ENCODE measurements around the gene INIP.

Gene INIP, protein sequence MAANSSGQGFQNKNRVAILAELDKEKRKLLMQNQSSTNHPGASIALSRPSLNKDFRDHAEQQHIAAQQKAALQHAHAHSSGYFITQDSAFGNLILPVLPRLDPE

DNA sequence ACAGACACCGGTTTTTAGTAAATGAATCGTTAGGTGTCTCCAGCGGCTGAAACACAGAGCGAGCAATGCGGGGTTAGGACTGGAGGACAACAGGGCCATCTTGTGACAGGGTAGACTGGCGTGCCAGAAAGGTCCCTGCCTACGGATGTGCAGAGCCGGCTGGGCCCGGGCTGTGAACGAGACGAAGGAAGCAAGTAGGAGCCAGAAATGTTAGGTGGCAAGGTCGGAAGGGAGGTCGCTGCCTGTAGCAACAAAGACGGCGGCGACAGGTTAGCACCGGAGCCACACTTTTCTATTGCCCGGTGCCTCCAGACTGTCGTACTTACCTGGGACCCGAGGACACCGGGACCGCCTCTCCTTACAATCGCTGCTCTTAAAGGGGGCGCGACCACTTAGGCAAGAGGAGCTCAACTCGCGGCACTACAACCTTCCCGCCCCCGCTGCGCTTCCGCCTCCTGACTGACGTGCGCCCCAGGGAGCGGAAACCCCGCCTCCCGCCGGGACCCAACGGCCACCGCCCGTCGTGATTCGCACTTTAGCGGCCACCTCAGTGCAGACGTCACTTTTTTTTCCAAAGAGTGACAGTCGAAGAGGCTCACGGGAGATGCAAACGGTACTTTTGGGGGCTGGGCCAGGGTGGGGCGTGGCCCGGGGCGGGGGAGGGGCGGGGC is at the start of gene INIP:
INIP (minus strand) TSS at position 457 of the 671 bp plus-strand sequence. CDS start 1,632 bp downstream, outside the sequence.
- DNase-seq = peak; percentile 97

DNA sequence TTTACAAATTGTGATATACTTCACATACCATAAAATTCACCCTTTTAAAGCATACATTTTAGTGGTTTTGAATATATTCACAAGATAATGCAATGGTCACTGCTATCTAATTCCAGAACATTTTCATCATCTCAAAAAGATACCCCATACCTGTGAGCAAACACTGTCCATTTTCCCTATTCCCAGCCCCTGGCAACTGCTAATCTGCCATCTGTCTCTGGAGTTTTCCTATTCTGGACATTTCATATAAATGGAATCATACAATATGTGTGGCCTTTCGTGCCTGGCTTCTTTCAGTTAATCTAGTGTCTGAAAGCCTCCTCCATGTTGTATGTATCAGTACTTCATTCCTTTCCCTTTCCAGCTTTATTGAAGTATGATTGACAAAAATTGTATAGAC is 47.4 kb upstream of the INIP start:
- no peak for DNase-seq

DNA sequence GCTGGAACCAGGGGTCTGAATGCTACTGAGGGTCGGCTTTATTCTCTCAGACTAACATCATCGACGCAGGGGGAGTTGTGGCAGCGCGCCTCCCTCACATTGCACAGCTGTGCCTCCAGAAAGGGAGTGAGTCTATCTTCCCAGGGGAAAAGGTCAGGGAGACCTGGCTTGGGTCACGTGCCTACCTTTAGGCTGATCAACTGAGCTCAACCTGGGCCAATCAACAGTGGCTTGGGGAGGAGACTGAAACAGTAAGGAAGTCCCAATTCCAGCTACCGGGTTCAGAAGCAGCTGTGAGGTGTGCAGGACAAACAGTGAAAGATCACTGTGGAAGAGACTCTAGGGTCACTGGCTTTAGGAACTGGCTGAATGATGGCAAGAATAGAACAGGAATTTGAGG is 46.9 kb upstream of the INIP start:
- no peak for DNase-seq

DNA sequence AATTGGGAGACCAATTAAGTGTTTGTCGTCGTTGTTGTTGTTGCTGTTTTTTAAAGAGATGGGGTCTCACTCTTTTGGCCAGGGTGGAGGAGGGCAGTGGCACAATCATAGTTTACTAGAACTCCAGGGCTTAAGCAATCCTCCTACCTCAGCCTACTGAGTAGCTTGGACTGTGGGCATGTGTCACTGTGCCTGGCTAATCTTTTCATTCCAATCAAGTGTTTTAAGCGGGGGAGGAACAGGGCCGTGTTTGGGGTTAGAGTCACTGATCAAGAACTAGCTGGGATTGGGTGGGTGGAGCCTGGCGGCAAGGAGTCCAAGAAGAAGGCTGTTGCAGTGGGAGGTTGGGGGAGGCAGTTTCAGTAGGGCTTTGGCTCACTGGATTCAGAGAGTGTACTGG is 46.4 kb upstream of the INIP start:
- no peak for DNase-seq

DNA sequence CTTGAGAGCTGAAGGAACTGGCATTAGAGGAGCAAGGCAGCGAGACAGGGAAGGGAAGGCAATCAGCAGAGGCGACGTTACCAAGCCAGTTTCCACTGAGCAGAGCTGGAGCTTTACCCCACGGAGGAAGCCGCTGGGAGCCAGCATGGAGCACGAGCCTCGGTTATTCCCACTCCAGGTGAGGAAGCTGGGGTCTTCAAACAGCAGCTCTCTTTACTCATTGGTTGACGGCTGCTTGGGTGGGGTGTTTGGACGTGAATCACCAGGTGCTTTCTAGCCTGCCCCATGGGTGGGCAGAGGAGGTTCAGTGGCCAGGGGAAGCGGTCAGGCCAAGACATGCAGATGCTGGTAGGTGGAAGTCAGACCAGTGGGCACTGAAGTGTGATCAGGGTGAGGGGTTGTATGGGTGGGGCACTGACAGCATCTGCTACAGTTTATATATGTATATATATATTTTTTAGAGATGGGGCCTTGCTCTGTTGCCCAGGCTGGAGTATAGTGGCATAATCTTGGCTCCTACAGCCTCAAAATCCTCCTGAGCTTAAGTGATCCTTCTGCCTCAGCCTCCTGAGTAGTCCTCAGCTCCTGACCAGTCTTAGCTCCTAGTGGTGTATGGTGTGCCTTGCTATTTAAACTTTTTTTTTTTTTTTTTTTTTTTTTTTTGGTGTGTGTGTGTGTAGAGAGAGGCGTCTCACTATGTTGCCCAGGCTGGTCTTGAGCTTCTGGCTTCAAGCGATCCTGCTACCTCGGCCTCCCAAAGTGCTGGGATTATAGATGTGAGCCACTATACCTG is 45.0 kb upstream of the INIP start:
- no peak for DNase-seq

DNA sequence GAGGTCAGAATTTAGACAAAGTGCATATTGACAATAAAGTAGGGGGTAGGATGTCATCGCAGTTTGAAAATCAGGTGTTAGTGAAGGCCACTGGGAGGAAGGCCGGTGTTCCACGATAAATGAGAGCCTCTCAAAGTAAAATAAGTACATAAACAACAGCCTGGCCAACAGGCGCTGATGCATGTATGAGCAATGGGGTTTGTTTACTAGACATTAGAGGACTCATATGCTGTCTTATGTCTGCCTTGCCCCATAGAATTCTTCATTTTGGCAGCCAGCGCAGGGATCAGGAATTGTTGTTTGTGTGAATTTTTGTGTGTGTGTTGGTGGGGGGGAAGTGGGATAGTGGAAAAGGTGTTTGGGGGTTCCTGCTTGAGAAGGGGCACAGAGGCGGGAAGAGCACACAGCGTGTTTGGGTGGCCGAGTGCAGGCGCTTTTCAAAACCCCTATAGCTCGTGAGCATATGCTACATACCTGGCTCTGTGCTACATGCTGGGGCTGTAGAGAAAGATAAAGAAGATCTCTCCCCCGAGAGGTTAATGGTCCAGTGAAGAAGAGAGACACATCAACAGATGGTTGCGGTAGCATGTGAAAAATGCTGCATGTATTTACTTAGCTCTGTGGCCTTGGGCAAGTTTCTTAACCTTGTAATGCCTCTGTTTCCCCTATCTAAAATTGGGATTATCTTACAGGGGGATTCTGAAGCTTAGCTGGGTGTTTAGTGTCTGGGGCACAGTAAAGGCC is 44.2 kb upstream of the INIP start:
- DNase-seq = no peak

DNA sequence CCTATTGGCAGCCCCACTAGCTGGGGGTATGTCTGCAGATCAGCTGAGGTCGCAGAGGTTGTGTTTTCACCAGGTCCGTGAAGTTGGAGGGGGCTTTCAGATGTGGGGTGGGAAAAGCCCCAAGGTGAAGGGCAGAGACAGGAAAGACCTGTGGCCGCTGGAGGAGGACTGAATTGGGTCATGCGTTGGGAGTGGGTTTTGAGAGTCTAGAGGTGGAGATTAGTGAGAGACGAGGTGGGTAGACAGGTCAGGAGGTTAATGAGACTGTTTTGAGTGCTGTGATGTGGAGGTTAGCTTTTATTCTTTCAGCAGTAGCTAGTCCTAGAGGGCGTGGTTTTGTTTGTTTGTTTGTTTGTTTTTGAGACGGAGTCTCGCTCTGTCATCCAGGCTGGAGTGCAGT is 42.9 kb upstream of the INIP start:
- no peak for DNase-seq

DNA sequence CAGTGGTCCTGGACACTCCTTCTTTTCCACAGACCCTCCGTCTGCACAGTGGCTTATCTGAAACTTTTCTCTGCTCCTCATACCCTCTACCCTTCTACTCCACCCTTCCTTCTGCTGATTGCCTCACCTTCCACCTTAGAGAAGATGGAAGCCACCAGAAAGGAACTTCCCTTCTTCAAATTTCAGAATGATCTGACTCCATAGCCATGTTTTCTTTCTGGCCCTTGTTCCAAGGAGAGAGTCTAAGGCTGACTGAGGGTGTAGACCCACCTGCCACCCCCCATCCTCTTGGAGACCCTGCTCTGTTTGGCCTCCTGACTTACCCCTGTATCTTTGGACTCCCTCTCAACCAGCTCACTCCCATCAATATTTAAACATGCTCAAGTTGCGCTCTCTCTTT is 40.0 kb upstream of the INIP start:
- no peak for DNase-seq

DNA sequence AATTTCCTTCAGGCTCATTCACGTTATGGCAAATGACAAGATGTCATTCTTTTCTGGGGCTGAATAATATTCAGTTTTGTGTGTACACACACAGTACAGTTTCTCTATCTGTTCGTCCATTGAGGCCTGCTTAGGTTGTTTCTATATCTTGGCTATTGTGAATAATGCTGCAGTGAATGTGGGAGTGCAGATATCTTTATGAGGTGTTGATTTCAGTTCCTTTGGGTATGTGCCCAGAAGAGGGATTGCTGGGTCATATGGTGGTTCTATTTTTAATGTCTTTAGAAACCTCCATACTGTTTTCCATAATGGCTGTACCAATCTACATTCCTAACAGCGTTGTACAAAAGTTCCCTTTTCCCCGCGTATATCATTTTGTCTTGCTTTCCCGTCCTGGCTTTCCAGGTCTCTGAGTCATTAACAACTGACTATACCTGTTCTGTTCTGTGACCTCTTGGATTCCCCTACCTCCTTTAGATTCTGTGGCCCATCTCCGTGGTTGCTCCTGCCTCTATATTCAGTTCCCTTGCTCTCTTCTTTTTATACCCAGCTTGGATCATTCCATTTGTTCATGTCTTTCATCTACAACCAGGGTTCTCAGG is 39.5 kb upstream of the INIP start:
- DNase-seq = no peak

DNA sequence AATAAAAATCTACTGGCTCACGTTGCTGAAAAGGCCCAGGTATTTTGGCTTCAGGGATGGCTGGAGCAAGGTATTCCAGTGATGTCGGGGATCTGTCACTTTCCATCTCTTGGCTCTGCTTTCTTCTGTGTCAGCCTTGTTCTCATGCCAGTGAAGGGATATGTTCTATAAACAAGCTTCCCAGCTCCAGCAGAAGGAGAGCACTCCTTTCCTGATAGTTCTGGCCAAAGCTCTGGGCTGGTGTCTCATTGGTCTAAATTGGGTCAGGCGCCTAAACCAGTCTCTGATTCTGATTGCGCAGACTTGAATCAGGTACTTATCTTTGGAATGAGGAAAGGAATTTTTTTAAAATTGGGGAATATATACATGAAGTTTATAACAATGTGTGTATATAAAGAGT is 37.8 kb upstream of the INIP start:
- no peak for DNase-seq

DNA sequence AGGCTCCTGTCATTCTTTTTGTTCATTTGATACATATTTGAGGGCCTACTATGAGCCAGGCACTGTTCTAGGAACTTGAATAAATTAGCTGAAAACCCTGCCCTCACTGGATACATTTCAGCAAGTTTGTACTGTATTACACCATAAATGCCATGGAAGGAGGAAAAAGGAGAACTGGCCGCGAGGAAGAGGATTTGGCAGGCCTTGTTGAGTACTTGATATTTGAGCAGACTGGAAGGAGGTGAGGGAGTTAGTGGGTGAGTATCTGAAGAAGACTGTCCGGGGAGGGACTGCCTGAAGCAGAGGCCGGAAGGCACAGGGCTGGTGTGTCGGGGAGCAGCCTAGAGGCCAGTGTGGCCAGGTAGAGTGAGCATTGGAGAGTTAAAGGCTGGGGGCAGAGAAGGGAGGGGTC is 37.1 kb upstream of the INIP start:
- DNase-seq = no peak

DNA sequence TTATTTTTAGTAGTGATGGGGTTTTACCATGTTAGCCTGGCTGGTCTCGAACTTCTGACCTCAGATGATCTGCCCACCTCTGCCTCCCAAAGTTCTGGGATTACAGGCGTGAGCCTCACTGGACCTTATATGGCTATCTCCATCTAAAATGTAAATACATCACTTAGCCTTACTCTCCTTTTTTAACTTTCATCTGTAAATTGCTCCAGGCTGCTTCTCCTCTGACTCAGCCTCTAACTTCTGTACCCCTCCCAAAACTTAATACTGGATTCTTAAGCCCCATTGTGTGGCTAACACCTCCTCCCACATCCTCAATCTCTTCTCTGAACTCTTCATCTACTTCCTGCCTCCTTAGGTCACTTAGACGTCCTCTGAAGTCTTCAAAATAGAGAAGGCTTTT is 36.7 kb upstream of the INIP start:
- peak; percentile 62 for DNase-seq

DNA sequence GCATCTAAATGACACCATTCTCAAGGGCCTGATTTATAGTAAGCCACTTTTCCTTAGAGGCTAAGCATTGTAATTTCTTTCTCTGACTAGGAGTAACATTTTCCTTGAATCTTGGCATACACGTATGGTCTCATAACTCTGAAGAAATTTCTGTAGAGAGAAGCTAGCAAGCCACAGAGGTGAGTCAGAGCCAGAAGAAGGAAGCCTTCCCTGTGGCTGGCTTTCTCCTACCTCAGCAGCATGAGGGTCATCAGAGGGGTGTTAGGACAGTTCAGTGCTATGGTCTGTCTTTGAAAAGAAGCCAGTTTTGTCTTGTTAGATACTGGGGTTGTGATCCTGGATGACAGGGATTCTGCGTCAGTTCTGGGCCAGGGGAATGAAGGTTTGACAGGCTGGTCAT is 35.8 kb upstream of the INIP start:
- no peak for DNase-seq

DNA sequence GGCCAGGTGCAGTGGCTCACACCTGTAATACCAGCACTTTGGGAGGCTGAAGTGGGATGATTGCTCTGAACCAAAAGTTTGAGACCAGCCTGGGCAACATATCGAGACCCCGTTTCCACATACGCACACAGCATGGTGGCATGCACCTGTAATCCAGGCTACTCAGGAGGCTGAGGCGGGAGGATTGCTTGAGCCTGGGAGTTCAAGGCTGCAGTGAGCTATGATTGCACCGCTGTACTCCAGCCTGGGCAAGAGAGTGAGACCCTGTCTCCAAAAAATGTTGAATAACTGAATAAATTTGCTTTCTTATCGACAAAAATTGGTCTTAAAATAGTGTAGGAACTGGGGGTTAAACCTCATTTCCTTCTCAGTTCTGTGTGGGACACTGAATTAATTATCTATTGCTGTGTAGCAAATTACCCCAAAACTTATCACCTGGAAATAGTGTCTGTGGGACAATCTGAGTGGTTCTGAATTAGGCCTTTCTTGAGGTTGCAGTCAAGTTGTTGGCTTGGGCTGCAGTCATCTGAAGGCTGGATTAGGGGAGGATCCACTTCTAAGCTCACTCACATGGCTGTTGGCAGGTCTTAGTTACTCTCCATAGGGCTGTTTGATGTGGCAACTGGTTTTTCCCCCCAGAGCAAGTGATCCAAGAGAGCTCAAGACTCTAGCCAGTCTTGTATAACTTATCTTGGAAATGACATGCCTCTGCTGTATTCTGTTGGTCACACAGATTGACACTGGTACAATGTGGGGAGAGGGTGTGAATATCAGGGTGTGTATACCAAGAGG is 34.6 kb upstream of the INIP start:
- DNase-seq = no peak

DNA sequence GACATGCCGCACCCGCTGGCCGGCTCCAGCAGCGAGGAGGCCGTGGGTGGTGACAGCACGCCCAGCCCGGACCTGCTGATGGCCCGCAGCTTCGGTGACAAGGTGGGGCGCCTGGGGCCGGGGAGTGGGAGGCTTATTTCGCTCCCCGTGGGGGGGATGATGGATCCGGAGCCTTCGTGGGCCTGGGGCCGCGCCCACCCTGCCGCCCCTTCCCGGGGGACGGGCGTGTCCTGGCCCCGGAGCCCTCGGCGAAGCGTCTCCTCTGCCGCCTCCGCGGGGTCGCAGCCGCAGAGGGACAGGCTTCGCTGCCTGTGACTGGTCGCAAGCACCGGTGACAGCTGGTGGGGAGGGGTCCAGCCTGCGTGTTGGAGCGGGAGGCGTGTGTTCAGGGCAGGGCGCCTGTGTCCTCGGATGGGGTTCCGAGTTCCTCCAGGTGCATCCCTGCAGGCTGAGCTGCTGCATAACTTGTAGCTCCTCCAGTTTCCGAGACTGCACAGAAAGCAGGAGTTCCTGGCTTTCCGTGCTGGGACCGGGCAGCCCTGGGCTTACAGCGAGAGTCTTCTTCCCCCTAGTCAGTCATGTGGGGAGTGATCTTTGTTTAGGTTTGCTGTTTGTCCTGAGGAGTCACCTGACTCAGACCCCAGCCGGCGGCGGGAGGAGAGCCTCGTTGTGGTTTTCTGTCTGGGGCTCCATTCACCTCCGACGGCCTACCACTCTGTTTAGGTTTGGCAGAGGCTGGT is 33.3 kb upstream of the INIP start:
- DNase-seq = peak; percentile 71

DNA sequence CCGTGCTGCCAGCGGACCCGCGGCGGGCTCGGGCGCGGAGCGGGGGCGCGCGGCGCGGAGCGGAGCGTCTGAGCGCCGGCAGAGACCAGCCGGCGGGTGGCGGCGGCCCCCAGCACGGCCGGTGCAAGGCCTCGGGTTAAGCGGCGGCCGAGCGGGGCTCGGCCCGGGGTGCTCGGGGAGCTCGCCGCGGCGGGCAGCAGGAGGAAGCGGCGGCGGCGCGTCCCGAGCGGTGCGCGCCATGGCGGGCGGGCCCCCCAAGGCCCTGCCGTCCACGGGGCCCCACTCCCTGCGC is 32.8 kb upstream of the INIP start:
- no peak for DNase-seq

DNA sequence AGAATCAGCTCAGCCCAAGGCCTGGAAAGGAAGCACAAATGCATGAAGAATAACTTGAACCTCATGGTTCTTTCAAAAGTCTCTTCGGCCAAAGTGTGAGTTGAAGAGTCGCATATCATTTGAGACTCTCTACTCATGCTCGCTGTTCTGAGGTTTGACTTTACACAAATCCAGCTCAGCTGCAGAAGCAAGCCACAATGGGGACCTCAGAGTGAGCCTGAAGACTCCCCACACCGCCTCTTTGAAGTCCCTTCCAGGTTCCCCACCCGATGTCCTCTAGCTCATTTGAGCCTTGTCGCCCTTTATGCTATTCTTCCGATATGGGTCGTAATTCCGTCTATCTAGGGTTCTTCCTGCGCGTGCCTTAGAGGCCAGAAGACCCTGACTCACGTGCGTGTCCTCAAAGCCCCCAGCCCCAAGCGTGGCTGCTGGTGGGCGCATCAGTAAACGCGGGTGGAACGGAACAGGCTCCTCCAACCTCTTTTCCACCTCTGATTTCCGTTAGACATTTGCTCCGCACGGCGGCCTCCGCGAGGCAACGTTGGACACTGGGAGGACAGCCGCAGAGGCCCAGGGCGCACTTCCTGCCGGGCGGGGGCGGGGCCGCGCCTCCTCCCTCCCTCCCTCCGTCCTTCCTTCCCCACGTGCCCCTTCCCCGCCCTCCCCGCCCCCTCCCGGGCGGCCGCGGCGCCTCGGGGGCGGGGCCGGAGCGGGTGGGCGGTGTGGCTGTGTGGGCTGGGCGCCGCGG is 32.3 kb upstream of the INIP start, which contains the start of gene SNX30:
SNX30 (plus strand) TSS at position 745 of the 748 bp plus-strand sequence. CDS start 242 bp downstream, outside the sequence.
- peak; percentile 83 for DNase-seq

DNA sequence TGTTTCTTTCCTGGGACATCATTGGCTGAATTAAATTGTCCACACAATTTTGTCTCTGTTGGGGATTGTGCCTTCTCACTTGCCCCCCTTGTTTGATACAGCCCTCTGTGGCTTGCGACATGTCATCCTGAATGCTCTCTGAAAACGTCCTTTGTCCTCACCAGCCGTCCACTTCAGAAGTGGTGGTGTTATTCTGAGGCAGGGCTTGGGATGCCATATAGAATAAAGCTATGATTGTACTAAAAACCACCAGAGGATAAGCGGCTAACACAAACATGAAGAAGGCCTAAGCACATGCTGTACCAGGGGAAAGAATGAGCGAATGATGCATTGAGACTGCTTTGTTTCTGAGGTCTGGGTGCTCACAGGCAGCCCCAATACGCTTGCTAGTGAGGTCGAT is 29.2 kb upstream of the INIP start:
- DNase-seq = no peak

DNA sequence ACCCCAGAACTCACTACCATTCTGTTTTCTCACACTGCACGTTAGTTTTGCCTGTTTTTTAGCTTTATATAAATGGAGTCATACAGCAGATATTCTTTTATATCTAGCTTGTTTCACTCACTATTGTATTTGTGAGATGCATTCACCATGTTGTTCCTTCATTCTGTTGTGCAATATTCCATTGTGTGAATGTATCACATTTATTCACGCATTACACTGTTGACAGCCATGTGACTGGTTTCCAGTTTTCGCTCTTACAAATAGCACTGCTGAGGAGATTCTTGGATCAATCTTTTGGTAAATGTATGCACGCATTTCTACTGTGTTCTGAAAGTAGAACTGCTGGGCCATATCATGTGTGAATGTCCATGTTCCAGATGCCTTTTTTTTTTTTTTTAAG is 26.3 kb upstream of the INIP start:
- no peak for DNase-seq

DNA sequence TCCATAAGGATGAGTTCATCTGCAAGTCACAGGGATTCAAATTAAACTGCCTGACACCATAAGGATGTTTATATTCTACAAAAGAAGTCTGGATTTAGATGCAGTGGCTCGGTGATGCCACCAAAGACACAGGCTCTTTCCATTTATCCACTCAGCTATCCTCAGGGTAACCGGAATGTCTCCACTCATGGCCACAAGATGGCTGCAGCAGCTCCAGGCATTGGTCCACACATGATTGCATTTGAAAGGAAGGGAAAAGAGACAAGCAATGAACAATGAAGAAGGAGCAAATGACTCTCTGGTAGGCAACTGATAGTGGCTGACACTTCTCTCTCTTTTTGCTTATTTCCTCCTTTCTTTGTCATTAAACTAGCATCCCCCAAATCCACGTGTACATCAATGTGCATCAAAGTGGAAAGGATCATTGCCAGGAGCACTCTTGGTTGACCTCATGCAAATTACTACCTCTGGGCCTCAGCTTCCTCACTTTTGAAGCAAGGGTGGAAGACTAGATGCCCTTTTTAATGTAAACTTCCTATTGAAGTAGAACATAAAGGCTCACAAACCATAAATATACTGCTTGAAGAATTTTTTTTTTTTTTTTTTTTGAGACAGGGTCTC is 25.4 kb upstream of the INIP start:
- DNase-seq = no peak

DNA sequence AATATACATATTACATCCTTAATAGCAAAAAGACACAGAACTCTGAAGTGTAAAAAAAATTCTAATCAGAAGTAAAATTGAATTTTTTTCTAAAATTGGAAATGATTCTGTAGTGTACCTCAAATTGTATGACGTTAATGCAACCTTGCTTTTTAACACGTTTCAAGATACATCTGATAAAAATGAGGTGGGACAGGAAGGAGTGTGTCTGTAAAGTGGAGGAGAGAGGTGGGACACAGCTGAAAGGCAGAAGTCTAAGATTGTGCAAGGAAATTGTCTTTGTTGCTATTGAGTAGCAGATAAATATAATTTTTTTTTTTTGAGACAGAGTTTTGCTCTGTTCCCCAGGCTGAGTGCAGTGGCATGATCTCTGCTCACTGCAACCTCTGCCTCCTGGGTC is 17.0 kb upstream of the INIP start:
- DNase-seq = no peak
